Measurements from ENCODE around the gene CELF5. TPM values are rescaled to one million over a fixed set of nuclear protein-coding genes. Genes with fewer than 3 reads are reported as not detected.

The CELF5 gene
- total RNA-seq, 2 donors from 2014 or later = 2.6 to 3.5 TPM

DNA sequence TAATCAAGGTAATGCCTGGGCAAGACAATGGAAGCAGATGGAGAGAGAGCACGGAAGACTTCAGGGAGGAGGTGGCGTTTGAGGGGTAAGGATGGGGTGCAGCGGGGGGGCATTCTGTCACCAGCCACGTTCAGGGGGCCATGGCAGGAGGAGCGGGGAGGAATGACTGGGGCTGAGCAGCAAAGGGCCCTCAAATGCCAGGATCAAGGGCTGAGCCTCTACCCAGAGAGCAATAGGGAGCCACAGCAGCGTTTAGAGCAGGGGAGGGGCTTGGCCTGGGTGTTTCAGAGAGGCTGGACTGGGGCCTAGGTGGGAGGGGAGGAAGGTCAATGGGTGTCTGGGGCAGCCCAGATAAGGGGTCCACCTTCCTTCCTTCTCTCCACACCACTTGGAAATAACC, 44.3 kb downstream of the CELF5 start:
- Mint-ChIP-seq H3K9me3 (peaks cover 20% of the 10 kb centered on the region), H3K27ac (no peak overlapping the region), H3K36me3 (ENCODE audit: low read depth) (no peaks in the 10 kb centered on the region), H3K4me3 (no peak overlapping the region), H3K4me1 (no peaks in the 10 kb centered on the region), H3K27me3 (ENCODE audit: insufficient read depth) (peaks cover 55% of the 10 kb centered on the region)
- TF ChIP-seq CTCF (conservative IDR thresholded peaks at IDR 0.05) = no peak
- Histone ChIP-seq H3K9me3 (ENCODE audit: control insufficient read depth, low read length) (no peaks in the 10 kb centered on the region), H3K36me3 (ENCODE audit: control insufficient read depth, insufficient read depth, low read length) (no peaks in the 10 kb centered on the region), H3K4me3 (ENCODE audit: low read length) (no peak overlapping the region), H3K9ac (ENCODE audit: extremely low read depth, low read length, poor library complexity, severe bottlenecking) (no peak overlapping the region), H3K27ac (ENCODE audit: low read depth, low read length) (no peak overlapping the region), H3K27me3 (ENCODE audit: control insufficient read depth, insufficient read depth, low read length, poor library complexity, severe bottlenecking) (peaks cover 8% of the 10 kb centered on the region), H3K4me1 (ENCODE audit: control insufficient read depth, insufficient read depth, low read length) (no peaks in the 10 kb centered on the region)
- DNase-seq = no peak
- WGBS, 2 experiments (ENCODE audit: insufficient coverage in 1 of 2, insufficient read length in 1 of 2) = 80 to 90% methylated on average over 5 to 6 of the region's 6 CpGs

GRCh38 chr19:3269916-3270671, 45.6 kb downstream of the CELF5 start:
- H3K9me3 Mint-ChIP-seq = peaks cover 17% of the 10 kb centered on the region
- DNase-seq = no peak
- H3K4me3 Mint-ChIP-seq = no peak overlapping the region
- H3K4me1 Mint-ChIP-seq = no peaks in the 10 kb centered on the region
- WGBS, 2 experiments (ENCODE audit: insufficient coverage in 1 of 2, insufficient read length in 1 of 2) = 55 to 82% methylated on average over 19 to 47 of the region's 47 CpGs
- peaks cover 67% of the 10 kb centered on the region for H3K27me3 Mint-ChIP-seq (ENCODE audit: insufficient read depth)
- H3K9me3 ChIP-seq (ENCODE audit: control insufficient read depth, low read length) = no peaks in the 10 kb centered on the region
- no peaks in the 10 kb centered on the region for H3K4me1 ChIP-seq (ENCODE audit: control insufficient read depth, insufficient read depth, low read length)
- no peak overlapping the region for H3K9ac ChIP-seq (ENCODE audit: extremely low read depth, low read length, poor library complexity, severe bottlenecking)
- H3K27me3 ChIP-seq (ENCODE audit: control insufficient read depth, insufficient read depth, low read length, poor library complexity, severe bottlenecking) = peaks cover 12% of the 10 kb centered on the region
- H3K36me3 ChIP-seq (ENCODE audit: control insufficient read depth, insufficient read depth, low read length) = no peaks in the 10 kb centered on the region
- no peak overlapping the region for H3K4me3 ChIP-seq (ENCODE audit: low read length)
- H3K36me3 Mint-ChIP-seq (ENCODE audit: low read depth) = no peaks in the 10 kb centered on the region
- no peak for TF ChIP-seq CTCF (conservative IDR thresholded peaks at IDR 0.05)
- no peak overlapping the region for H3K27ac Mint-ChIP-seq
- no peak overlapping the region for H3K27ac ChIP-seq (ENCODE audit: low read depth, low read length)

- H3K27ac Mint-ChIP-seq = no peak overlapping the region
- no peaks in the 10 kb centered on the region for H3K4me1 Mint-ChIP-seq
- no peaks in the 10 kb centered on the region for H3K36me3 Mint-ChIP-seq (ENCODE audit: low read depth)
- peak; percentile 77 for DNase-seq
- no peak for TF ChIP-seq CTCF (conservative IDR thresholded peaks at IDR 0.05)
- Histone ChIP-seq H3K27ac (ENCODE audit: low read depth, low read length) (no peak overlapping the region), H3K36me3 (ENCODE audit: control insufficient read depth, insufficient read depth, low read length) (no peaks in the 10 kb centered on the region), H3K9ac (ENCODE audit: extremely low read depth, low read length, poor library complexity, severe bottlenecking) (no peak overlapping the region), H3K4me1 (ENCODE audit: control insufficient read depth, insufficient read depth, low read length) (no peaks in the 10 kb centered on the region), H3K27me3 (ENCODE audit: control insufficient read depth, insufficient read depth, low read length, poor library complexity, severe bottlenecking) (peaks cover 12% of the 10 kb centered on the region), H3K9me3 (ENCODE audit: control insufficient read depth, low read length) (no peaks in the 10 kb centered on the region), H3K4me3 (ENCODE audit: low read length) (no peak overlapping the region)
- peaks cover 11% of the 10 kb centered on the region for H3K9me3 Mint-ChIP-seq
- 29% methylated on average over 4 of the region's 11 CpGs; no CpG with 5 or more reads in 1 of the 2 experiments for WGBS, 2 experiments (ENCODE audit: insufficient coverage in 1 of 2, insufficient read length in 1 of 2)
- peaks cover 67% of the 10 kb centered on the region for H3K27me3 Mint-ChIP-seq (ENCODE audit: insufficient read depth)
- no peak overlapping the region for H3K4me3 Mint-ChIP-seq
These were observed 46.4 kb downstream of the CELF5 start for GRCh38 chr19:3270902-3271301.

Measured in endodermal cell (in vitro differentiated cells).